ENCODE measurements around the gene ZNF316.

The ZNF316 gene

GRCh38 chr7:6691103-6691502, 54.0 kb downstream of the ZNF316 start:
- DNase-seq (ENCODE audit: low read depth in 2 of 2), result no peak

- DNase-seq (ENCODE audit: low read depth in 2 of 2), result no peak
These were observed 54.5 kb downstream of the ZNF316 start for GRCh38 chr7:6691609-6692106.

GRCh38 chr7:6700793-6701192, 63.7 kb downstream of the ZNF316 start:
- DNase-seq (ENCODE audit: low read depth in 2 of 2), result no peak

GRCh38 chr7:6701860-6702259, 64.7 kb downstream of the ZNF316 start:
- DNase-seq (ENCODE audit: low read depth in 2 of 2), result no peak
